HG03378 (cell line): ENCODE data around the gene DYNLL2.
"Not testable (repeated sequence)": the region's sequence is repeated elsewhere in the genome, so short reads cannot be mapped to it uniquely, and the experiment has no call there.

Experiments
- ATAC-seq: cut with Tn5 transposase; IDR thresholded peaks from one replicate; pipeline ENCODE4 v1.9.1; 2021; ENCODE audit warnings: mild to moderate bottlenecking, moderate library complexity; ENCODE audit not compliant: unreplicated experiment

Gene DYNLL2

GRCh38 chr17:58072862-58073261 lies 10.4 kb upstream of the DYNLL2 start:
- ATAC-seq, result no peak

- not testable (repeated sequence) for ATAC-seq
These were observed 10.0 kb upstream of the DYNLL2 start for GRCh38 chr17:58073266-58073665.

- ATAC-seq, result not testable (repeated sequence)
These were observed 8.8 kb upstream of the DYNLL2 start for GRCh38 chr17:58074406-58074805.

- no peak for ATAC-seq
These were observed 3.8 kb upstream of the DYNLL2 start for GRCh38 chr17:58079300-58080033.

- no peak for ATAC-seq
These were observed 1.4 kb upstream of the DYNLL2 start for GRCh38 chr17:58081646-58082340.

- ATAC-seq, result no peak
These were observed 814 bp upstream of the DYNLL2 start for GRCh38 chr17:58082341-58082869.

- peak; percentile 29 for ATAC-seq
These were observed 485 bp downstream of the DYNLL2 start for GRCh38 chr17:58083491-58084316.

- ATAC-seq, result no peak
These were observed 1.2 kb downstream of the DYNLL2 start for GRCh38 chr17:58084317-58084981.

- ATAC-seq, result no peak
These were observed 2.0 kb downstream of the DYNLL2 start for GRCh38 chr17:58085039-58085715.

GRCh38 chr17:58086953-58087352 lies 3.7 kb downstream of the DYNLL2 start:
- no peak for ATAC-seq

GRCh38 chr17:58088624-58089023 lies 5.4 kb downstream of the DYNLL2 start:
- ATAC-seq, result no peak

- ATAC-seq, result no peak
These were observed 5.9 kb downstream of the DYNLL2 start for GRCh38 chr17:58089111-58089510.

- ATAC-seq, result no peak
These were observed 7.9 kb downstream of the DYNLL2 start for GRCh38 chr17:58091024-58091567.

- no peak for ATAC-seq
These were observed 9.0 kb downstream of the DYNLL2 start for GRCh38 chr17:58092101-58092796.

- ATAC-seq, result no peak
These were observed 9.7 kb downstream of the DYNLL2 start for GRCh38 chr17:58092797-58093385.

GRCh38 chr17:58094118-58094517 lies 10.9 kb downstream of the DYNLL2 start:
- ATAC-seq, result no peak

- no peak for ATAC-seq
These were observed 13.7 kb downstream of the DYNLL2 start for GRCh38 chr17:58096892-58097291.

GRCh38 chr17:58097384-58098088 lies 14.3 kb downstream of the DYNLL2 start:
- no peak for ATAC-seq
